Neuronal stem cell (in vitro differentiated cells): ENCODE measurements around the gene RFC3.

ENCODE experiments used
- DNase-seq: peaks from one replicate; pipeline ENCODE4 v3.0.0-alpha.2; 2013; ENCODE audit warnings: low spot score
- H2AFZ ChIP-seq: one replicate; pipeline ENCODE4 v1.6.1; 2013; ENCODE audit warnings: mild to moderate bottlenecking, low read length, inconsistent platforms
- H2AK5ac ChIP-seq: 2 replicates; pipeline ENCODE4 v1.6.1; 2013; ENCODE audit warnings: low read depth, mild to moderate bottlenecking, inconsistent platforms, low read length, moderate library complexity, mixed read lengths
- H2BK120ac ChIP-seq: 2 replicates; pipeline ENCODE4 v1.6.1; 2013; ENCODE audit warnings: low read depth, mild to moderate bottlenecking, inconsistent platforms, low read length, moderate library complexity, mixed read lengths
- H2BK12ac ChIP-seq: one replicate; pipeline ENCODE4 v1.6.1; 2013; ENCODE audit warnings: low read length, inconsistent platforms
- H2BK15ac ChIP-seq: 2 replicates; pipeline ENCODE4 v1.6.1; 2013; ENCODE audit warnings: mild to moderate bottlenecking, low read length, inconsistent platforms, mixed read lengths
- H2BK5ac ChIP-seq: one replicate; pipeline ENCODE4 v1.6.1; 2013; ENCODE audit warnings: inconsistent platforms, mild to moderate bottlenecking, low read length, moderate library complexity
- H3K14ac ChIP-seq: one replicate; pipeline ENCODE4 v1.6.1; 2013; ENCODE audit warnings: low read length, inconsistent platforms
- H3K18ac ChIP-seq: 2 replicates; pipeline ENCODE4 v1.6.1; 2013; ENCODE audit warnings: low read length, inconsistent platforms
- H3K23ac ChIP-seq: 2 replicates; pipeline ENCODE4 v1.6.1; 2013; ENCODE audit warnings: low read depth, mild to moderate bottlenecking, mixed read lengths, low read length, inconsistent platforms; ENCODE audit not compliant: poor library complexity
- H3K27ac ChIP-seq: replicated peaks from 3 replicates; pipeline ENCODE4 v1.5.1; 2013; ENCODE audit warnings: low read length, inconsistent platforms
- H3K27me3 ChIP-seq, 3 experiments: 2 replicates each; pipeline ENCODE4 v1.6.1; 2013; ENCODE audit warnings: low read length in 3 of 3, mild to moderate bottlenecking in 2 of 3, inconsistent platforms in 1 of 3, low read depth in 1 of 3, mixed read lengths in 1 of 3, moderate library complexity in 1 of 3; ENCODE audit not compliant: control insufficient read depth in 3 of 3, insufficient read depth in 3 of 3
- H3K36me3 ChIP-seq, 2 donors: replicated peaks in 1 of 2; 2 replicates each; pipeline ENCODE4 v1.6.1; 2013; ENCODE audit warnings: low read length in 2 of 2; ENCODE audit not compliant: control insufficient read depth in 2 of 2, insufficient read depth in 2 of 2
- H3K4ac ChIP-seq: 2 replicates; pipeline ENCODE4 v1.6.1; 2013; ENCODE audit warnings: inconsistent platforms, mild to moderate bottlenecking, low read length, moderate library complexity
- H3K4me1 ChIP-seq, 2 donors: 1 replicate in 1 of 2; 2 replicates in 1 of 2; pipeline ENCODE4 v1.6.1; 2013; ENCODE audit warnings: low read length in 2 of 2, low read depth in 1 of 2; ENCODE audit not compliant: control insufficient read depth in 2 of 2, insufficient read depth in 1 of 2
- H3K4me2 ChIP-seq: one replicate; pipeline ENCODE4 v1.6.1; 2013; ENCODE audit warnings: mild to moderate bottlenecking, low read length, inconsistent platforms; ENCODE audit not compliant: insufficient read depth, poor library complexity, severe bottlenecking
- H3K4me3 ChIP-seq, 2 donors: 2 replicates each; pipeline ENCODE4 v1.5.1; 2013; ENCODE audit warnings: low read length in 2 of 2, mild to moderate bottlenecking in 2 of 2, inconsistent platforms in 1 of 2, moderate library complexity in 1 of 2
- H3K79me1 ChIP-seq: one replicate; pipeline ENCODE4 v1.6.1; 2013; ENCODE audit warnings: low read depth, mild to moderate bottlenecking, inconsistent platforms, low read length, moderate library complexity
- H3K9ac ChIP-seq: one replicate; pipeline ENCODE4 v1.6.1; 2013; ENCODE audit warnings: mild to moderate bottlenecking, low read depth, low read length, inconsistent platforms; ENCODE audit not compliant: poor library complexity
- H3K9me3 ChIP-seq, 2 donors: replicated peaks in 1 of 2; 2 replicates each; pipeline versions ENCODE3 to v1.6.1; 2013; ENCODE audit warnings: low read length in 2 of 2, mild to moderate bottlenecking in 2 of 2, inconsistent platforms in 1 of 2, low read depth in 1 of 2, mixed read lengths in 1 of 2, moderate library complexity in 1 of 2; ENCODE audit not compliant: control insufficient read depth in 2 of 2, insufficient read depth in 1 of 2
- H4K8ac ChIP-seq: one replicate; pipeline ENCODE4 v1.6.1; 2013; ENCODE audit warnings: low read depth, mild to moderate bottlenecking, inconsistent platforms, low read length, moderate library complexity
- H4K91ac ChIP-seq: one replicate; pipeline ENCODE4 v1.6.1; 2013; ENCODE audit warnings: low read length, low read depth, mild to moderate bottlenecking, inconsistent platforms; ENCODE audit not compliant: poor library complexity
- WGBS, 2 donors: extraction: QIAGEN DNeasy Blood & Tissue Kit; methylation state at CpG; one replicate each; pipeline ENCODE4 v1.1.7; 2013; ENCODE audit warnings: missing lambda C conversion rate in 2 of 2, mixed read lengths in 1 of 2; ENCODE audit not compliant: insufficient read length in 2 of 2, insufficient replicate concordance in 1 of 2; ENCODE audit errors: extremely low coverage in 2 of 2; 5-methylcytosine and 5-hydroxymethylcytosine counted together

The RFC3 gene

GRCh38 chr13:33863188-33863789 lies 45.3 kb downstream of the RFC3 start:
- no peak overlapping the region for H2AK5ac ChIP-seq
- WGBS, 2 donors: no CpG with 5 or more reads among the region's 3 CpGs
- H2BK5ac ChIP-seq: no peak overlapping the region
- no peak overlapping the region for H3K27ac ChIP-seq
- no peak overlapping the region for H3K18ac ChIP-seq
- no peak overlapping the region for H3K4ac ChIP-seq
- H3K4me3 ChIP-seq: no peak overlapping the region
- H2BK120ac ChIP-seq: no peak overlapping the region
- H3K27me3 ChIP-seq: no peaks in the 10 kb centered on the region
- H2BK12ac ChIP-seq: no peak overlapping the region
- DNase-seq: no peak
- H3K79me1 ChIP-seq: no peaks in the 10 kb centered on the region
- no peak overlapping the region for H4K8ac ChIP-seq
- no peak overlapping the region for H3K14ac ChIP-seq
- H4K91ac ChIP-seq: no peak overlapping the region
- no peak overlapping the region for H2AFZ ChIP-seq
- peaks cover 4 to 25% of the 10 kb centered on the region in 2 donors for H3K36me3 ChIP-seq
- H3K4me2 ChIP-seq: no peak overlapping the region
- H3K9me3 ChIP-seq: peaks cover 0 to 8% of the 10 kb centered on the region in 2 donors
- H3K4me1 ChIP-seq: no peaks in the 10 kb centered on the region
- no peak overlapping the region for H3K9ac ChIP-seq
- no peak overlapping the region for H2BK15ac ChIP-seq
- H3K23ac ChIP-seq: no peak overlapping the region

GRCh38 chr13:33865945-33866344 lies 48.0 kb downstream of the RFC3 start:
- DNase-seq: no peak
- no peak overlapping the region for H2BK120ac ChIP-seq
- no peak overlapping the region for H2BK15ac ChIP-seq
- H3K14ac ChIP-seq: no peak overlapping the region
- no CpG with 5 or more reads among the region's 4 CpGs for WGBS, 2 donors
- H3K36me3 ChIP-seq: peaks cover 7 to 25% of the 10 kb centered on the region in 2 donors
- no peaks in the 10 kb centered on the region for H3K79me1 ChIP-seq
- H3K18ac ChIP-seq: no peak overlapping the region
- no peak overlapping the region for H3K4ac ChIP-seq
- no peak overlapping the region for H3K9ac ChIP-seq
- no peak overlapping the region for H2AFZ ChIP-seq
- H3K27ac ChIP-seq: no peak overlapping the region
- H3K27me3 ChIP-seq: no peaks in the 10 kb centered on the region
- peaks cover 0 to 3% of the 10 kb centered on the region in 2 donors for H3K4me1 ChIP-seq
- H3K4me2 ChIP-seq: no peak overlapping the region
- no peak overlapping the region for H4K91ac ChIP-seq
- H4K8ac ChIP-seq: no peak overlapping the region
- no peak overlapping the region for H3K4me3 ChIP-seq
- no peak overlapping the region for H2AK5ac ChIP-seq
- H3K23ac ChIP-seq: no peak overlapping the region
- H3K9me3 ChIP-seq: peaks cover 0 to 10% of the 10 kb centered on the region in 2 donors
- no peak overlapping the region for H2BK5ac ChIP-seq
- H2BK12ac ChIP-seq: no peak overlapping the region

GRCh38 chr13:33867472-33867871 lies 49.5 kb downstream of the RFC3 start:
- no peak for DNase-seq
- peaks cover 7 to 28% of the 10 kb centered on the region in 2 donors for H3K36me3 ChIP-seq
- no peak overlapping the region for H3K14ac ChIP-seq
- H2BK15ac ChIP-seq: no peak overlapping the region
- no peak overlapping the region for H2AK5ac ChIP-seq
- no peak overlapping the region for H3K4me3 ChIP-seq
- H3K4ac ChIP-seq: no peak overlapping the region
- H3K79me1 ChIP-seq: no peaks in the 10 kb centered on the region
- H3K4me2 ChIP-seq: no peak overlapping the region
- H3K18ac ChIP-seq: no peak overlapping the region
- no peak overlapping the region for H3K23ac ChIP-seq
- no peak overlapping the region for H3K9ac ChIP-seq
- peaks cover 0 to 10% of the 10 kb centered on the region in 2 donors for H3K9me3 ChIP-seq
- no peak overlapping the region for H2BK120ac ChIP-seq
- no peak overlapping the region for H2BK5ac ChIP-seq
- H4K8ac ChIP-seq: no peak overlapping the region
- no peaks in the 10 kb centered on the region for H3K27me3 ChIP-seq
- peaks cover 0 to 3% of the 10 kb centered on the region in 2 donors for H3K4me1 ChIP-seq
- no peak overlapping the region for H2BK12ac ChIP-seq
- no peak overlapping the region for H2AFZ ChIP-seq
- H4K91ac ChIP-seq: no peak overlapping the region
- WGBS, 2 donors: no CpG with 5 or more reads among the region's 3 CpGs
- no peak overlapping the region for H3K27ac ChIP-seq

DNA sequence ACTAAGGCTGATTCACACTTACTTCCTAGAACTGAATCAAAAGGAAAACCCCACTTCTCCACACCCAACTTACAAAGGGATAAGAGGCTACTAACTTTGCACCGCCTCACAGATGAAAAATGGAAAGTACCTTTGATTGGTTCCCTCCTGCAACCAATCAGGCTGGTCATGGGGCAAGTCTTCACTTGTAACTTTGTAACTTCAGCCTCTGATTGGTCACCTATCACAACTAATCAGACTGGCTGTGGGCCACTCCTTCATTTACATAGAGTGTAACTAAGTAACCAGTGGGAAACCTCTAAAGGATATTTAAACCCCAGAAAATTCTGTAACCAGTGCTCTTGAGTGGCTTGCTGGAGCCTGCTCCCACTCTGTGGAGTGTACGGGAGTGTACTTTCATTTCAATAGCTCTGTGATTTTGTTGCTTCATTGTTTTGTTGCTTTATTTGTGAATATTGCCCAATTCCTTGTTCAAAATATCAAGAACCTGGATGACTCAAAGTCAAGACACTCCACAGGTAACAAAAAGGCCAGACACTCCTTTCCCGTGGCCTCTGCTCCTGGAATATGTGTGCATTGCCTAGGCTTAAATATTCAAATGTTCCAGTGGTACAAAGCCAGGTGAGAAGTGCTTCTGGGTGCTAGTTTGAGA lies 50.5 kb downstream of the RFC3 start:
- no peak overlapping the region for H4K8ac ChIP-seq
- H3K4ac ChIP-seq: no peak overlapping the region
- H2BK12ac ChIP-seq: no peak overlapping the region
- H2AFZ ChIP-seq: no peak overlapping the region
- no peak overlapping the region for H2BK120ac ChIP-seq
- H3K4me3 ChIP-seq: no peak overlapping the region
- no peak overlapping the region for H2BK15ac ChIP-seq
- H3K36me3 ChIP-seq: peaks cover 7 to 25% of the 10 kb centered on the region in 2 donors
- no peak overlapping the region for H3K4me2 ChIP-seq
- H3K18ac ChIP-seq: no peak overlapping the region
- no CpG with 5 or more reads among the region's 3 CpGs for WGBS, 2 donors
- no peak overlapping the region for H3K9ac ChIP-seq
- H3K14ac ChIP-seq: no peak overlapping the region
- H3K4me1 ChIP-seq: peaks cover 0 to 3% of the 10 kb centered on the region in 2 donors
- no peak for DNase-seq
- H3K23ac ChIP-seq: no peak overlapping the region
- H2BK5ac ChIP-seq: no peak overlapping the region
- no peak overlapping the region for H2AK5ac ChIP-seq
- no peaks in the 10 kb centered on the region for H3K79me1 ChIP-seq
- H3K27me3 ChIP-seq: no peaks in the 10 kb centered on the region
- peaks cover 0 to 10% of the 10 kb centered on the region in 2 donors for H3K9me3 ChIP-seq
- no peak overlapping the region for H3K27ac ChIP-seq
- no peak overlapping the region for H4K91ac ChIP-seq
